ENCODE data around the gene IL3.

The IL3 gene

DNA sequence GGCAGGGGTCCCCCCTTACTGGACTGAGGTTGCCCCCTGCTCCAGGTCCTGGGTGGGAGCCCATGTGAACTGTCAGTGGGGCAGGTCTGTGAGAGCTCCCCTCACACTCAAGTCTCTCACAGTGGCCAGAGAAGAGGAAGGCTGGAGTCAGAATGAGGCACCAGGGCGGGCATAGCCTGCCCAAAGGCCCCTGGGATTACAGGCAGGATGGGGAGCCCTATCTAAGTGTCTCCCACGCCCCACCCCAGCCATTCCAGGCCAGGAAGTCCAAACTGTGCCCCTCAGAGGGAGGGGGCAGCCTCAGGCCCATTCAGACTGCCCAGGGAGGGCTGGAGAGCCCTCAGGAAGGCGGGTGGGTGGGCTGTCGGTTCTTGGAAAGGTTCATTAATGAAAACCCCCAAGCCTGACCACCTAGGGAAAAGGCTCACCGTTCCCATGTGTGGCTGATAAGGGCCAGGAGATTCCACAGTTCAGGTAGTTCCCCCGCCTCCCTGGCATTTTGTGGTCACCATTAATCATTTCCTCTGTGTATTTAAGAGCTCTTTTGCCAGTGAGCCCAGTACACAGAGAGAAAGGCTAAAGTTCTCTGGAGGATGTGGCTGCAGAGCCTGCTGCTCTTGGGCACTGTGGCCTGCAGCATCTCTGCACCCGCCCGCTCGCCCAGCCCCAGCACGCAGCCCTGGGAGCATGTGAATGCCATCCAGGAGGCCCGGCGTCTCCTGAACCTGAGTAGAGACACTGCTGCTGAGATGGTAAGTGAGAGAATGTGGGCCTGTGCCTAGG, 13.0 kb downstream of the IL3 start, which contains the start of gene CSF2:
CSF2 (plus strand) TSS at position 559 of the 783 bp plus-strand sequence; CDS start at position 594, 35 bp downstream.
- Mint-ChIP-seq H3K27me3 (no peaks in the 10 kb centered on the region), H3K9me3 (no peaks in the 10 kb centered on the region), H3K27ac (ENCODE audit: low read depth) (peak within 1 kb of the TSS; percentile 38), H3K4me3 (no peak within 1 kb of the TSS), H3K4me1 (peaks cover 35% of the 10 kb centered on the region), H3K36me3 (ENCODE audit: insufficient read depth) (no peaks in the 10 kb centered on the region)
- ATAC-seq (replicated peaks; ENCODE audit: extremely low read depth, poor library complexity, severe bottlenecking) (no peak), DNase-seq (ENCODE audit: low spot score in 2 of 2) (no peak)

DNA sequence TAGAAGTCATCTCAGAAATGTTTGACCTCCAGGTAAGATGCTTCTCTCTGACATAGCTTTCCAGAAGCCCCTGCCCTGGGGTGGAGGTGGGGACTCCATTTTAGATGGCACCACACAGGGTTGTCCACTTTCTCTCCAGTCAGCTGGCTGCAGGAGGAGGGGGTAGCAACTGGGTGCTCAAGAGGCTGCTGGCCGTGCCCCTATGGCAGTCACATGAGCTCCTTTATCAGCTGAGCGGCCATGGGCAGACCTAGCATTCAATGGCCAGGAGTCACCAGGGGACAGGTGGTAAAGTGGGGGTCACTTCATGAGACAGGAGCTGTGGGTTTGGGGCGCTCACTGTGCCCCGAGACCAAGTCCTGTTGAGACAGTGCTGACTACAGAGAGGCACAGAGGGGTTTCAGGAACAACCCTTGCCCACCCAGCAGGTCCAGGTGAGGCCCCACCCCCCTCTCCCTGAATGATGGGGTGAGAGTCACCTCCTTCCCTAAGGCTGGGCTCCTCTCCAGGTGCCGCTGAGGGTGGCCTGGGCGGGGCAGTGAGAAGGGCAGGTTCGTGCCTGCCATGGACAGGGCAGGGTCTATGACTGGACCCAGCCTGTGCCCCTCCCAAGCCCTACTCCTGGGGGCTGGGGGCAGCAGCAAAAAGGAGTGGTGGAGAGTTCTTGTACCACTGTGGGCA, 13.8 kb downstream of the IL3 start:
- H3K27ac Mint-ChIP-seq (ENCODE audit: low read depth) = peak overlapping the region; percentile 38
- DNase-seq (ENCODE audit: low spot score in 2 of 2) = no peak
- H3K4me3 Mint-ChIP-seq = no peak overlapping the region
- H3K9me3 Mint-ChIP-seq = no peaks in the 10 kb centered on the region
- no peaks in the 10 kb centered on the region for H3K36me3 Mint-ChIP-seq (ENCODE audit: insufficient read depth)
- peaks cover 42% of the 10 kb centered on the region for H3K4me1 Mint-ChIP-seq
- no peaks in the 10 kb centered on the region for H3K27me3 Mint-ChIP-seq
- no peak for ATAC-seq (replicated peaks; ENCODE audit: extremely low read depth, poor library complexity, severe bottlenecking)

DNA sequence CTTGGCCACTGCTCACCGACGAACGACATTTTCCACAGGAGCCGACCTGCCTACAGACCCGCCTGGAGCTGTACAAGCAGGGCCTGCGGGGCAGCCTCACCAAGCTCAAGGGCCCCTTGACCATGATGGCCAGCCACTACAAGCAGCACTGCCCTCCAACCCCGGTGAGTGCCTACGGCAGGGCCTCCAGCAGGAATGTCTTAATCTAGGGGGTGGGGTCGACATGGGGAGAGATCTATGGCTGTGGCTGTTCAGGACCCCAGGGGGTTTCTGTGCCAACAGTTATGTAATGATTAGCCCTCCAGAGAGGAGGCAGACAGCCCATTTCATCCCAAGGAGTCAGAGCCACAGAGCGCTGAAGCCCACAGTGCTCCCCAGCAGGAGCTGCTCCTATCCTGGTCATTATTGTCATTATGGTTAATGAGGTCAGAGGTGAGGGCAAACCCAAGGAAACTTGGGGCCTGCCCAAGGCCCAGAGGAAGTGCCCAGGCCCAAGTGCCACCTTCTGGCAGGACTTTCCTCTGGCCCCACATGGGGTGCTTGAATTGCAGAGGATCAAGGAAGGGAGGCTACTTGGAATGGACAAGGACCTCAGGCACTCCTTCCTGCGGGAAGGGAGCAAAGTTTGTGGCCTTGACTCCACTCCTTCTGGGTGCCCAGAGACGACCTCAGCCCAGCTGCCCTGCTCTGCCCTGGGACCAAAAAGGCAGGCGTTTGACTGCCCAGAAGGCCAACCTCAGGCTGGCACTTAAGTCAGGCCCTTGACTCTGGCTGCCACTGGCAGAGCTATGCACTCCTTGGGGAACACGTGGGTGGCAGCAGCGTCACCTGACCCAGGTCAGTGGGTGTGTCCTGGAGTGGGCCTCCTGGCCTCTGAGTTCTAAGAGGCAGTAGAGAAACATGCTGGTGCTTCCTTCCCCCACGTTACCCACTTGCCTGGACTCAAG, 14.6 kb downstream of the IL3 start:
- Mint-ChIP-seq H3K27ac (ENCODE audit: low read depth) (no peak overlapping the region), H3K4me1 (peaks cover 42% of the 10 kb centered on the region), H3K9me3 (no peaks in the 10 kb centered on the region), H3K27me3 (no peaks in the 10 kb centered on the region), H3K36me3 (ENCODE audit: insufficient read depth) (peaks cover 2% of the 10 kb centered on the region), H3K4me3 (no peak overlapping the region)
- ATAC-seq (replicated peaks; ENCODE audit: extremely low read depth, poor library complexity, severe bottlenecking) (no peak), DNase-seq (ENCODE audit: low spot score in 2 of 2) (no peak)

DNA sequence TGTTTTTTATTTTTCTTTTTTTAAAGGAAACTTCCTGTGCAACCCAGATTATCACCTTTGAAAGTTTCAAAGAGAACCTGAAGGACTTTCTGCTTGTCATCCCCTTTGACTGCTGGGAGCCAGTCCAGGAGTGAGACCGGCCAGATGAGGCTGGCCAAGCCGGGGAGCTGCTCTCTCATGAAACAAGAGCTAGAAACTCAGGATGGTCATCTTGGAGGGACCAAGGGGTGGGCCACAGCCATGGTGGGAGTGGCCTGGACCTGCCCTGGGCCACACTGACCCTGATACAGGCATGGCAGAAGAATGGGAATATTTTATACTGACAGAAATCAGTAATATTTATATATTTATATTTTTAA, 15.2 kb downstream of the IL3 start:
- ATAC-seq (replicated peaks; ENCODE audit: extremely low read depth, poor library complexity, severe bottlenecking) (no peak), DNase-seq (ENCODE audit: low spot score in 2 of 2) (no peak)
- Mint-ChIP-seq H3K4me1 (peaks cover 42% of the 10 kb centered on the region), H3K27me3 (no peaks in the 10 kb centered on the region), H3K27ac (ENCODE audit: low read depth) (no peak overlapping the region), H3K9me3 (no peaks in the 10 kb centered on the region), H3K36me3 (ENCODE audit: insufficient read depth) (peaks cover 3% of the 10 kb centered on the region), H3K4me3 (no peak overlapping the region)

DNA sequence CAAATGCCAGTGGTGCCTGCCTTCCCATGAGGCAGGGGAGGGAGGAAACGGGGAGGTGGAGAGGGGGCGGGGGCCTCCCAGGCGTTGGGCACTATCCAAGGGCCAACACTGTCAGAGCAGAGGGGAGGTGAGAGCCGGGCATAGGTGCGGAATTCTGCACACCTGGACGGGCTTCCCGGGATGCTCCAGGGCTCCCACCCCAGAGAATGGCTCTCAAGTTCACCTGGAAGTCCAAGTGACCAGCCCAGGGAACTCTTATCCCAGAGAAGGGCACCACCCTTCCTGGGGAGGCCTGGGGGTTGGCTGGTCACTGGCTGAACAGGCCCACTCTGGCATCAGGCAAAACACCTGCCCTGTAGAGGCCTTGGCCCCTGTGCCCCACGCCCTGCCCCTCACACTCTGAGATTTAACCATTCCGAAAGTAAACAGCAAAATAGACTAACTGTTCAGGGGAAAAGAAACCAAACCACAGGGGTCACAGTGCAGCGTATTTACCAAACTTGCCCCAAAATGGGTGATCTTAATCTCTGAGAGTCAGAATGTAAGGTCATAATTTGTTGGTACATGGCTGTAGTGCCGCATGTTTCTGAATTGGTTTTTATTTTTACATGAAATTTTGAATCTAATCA, 15.9 kb downstream of the IL3 start:
- ATAC-seq (replicated peaks; ENCODE audit: extremely low read depth, poor library complexity, severe bottlenecking) = no peak
- H3K27me3 Mint-ChIP-seq = no peaks in the 10 kb centered on the region
- H3K4me1 Mint-ChIP-seq = peaks cover 37% of the 10 kb centered on the region

DNA sequence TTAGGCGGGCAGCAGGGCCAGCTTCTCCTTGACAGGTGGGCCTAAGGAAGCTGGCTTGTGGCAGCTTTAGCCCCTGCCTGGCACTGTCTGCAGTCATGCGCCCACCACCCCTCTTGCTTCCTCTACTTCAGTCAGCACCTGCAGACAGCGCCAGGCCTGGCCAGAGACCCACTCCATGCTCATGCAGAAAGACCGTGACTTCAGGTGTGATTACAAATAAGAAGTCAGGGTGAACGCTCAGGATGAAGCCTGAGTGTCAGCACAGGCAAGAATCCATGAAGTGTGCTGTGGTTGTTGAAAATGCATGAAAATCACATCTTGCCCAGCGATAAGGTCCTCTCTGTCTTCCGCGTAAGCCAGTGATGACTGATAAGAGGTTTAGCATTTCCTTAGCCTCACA, 16.5 kb downstream of the IL3 start:
- no peak overlapping the region for H3K4me3 Mint-ChIP-seq
- ATAC-seq (replicated peaks; ENCODE audit: extremely low read depth, poor library complexity, severe bottlenecking) (no peak), DNase-seq (ENCODE audit: low spot score in 2 of 2) (no peak)
- H3K27me3 Mint-ChIP-seq = no peaks in the 10 kb centered on the region
- H3K4me1 Mint-ChIP-seq = peaks cover 37% of the 10 kb centered on the region
- no peak overlapping the region for H3K27ac Mint-ChIP-seq (ENCODE audit: low read depth)
- no peaks in the 10 kb centered on the region for H3K9me3 Mint-ChIP-seq
- peaks cover 3% of the 10 kb centered on the region for H3K36me3 Mint-ChIP-seq (ENCODE audit: insufficient read depth)

More for the DNA sequence above, 15.9 kb downstream of the IL3 start:
- Mint-ChIP-seq H3K36me3 (ENCODE audit: insufficient read depth) (peaks cover 3% of the 10 kb centered on the region), H3K4me3 (no peak overlapping the region), H3K9me3 (no peaks in the 10 kb centered on the region), H3K27ac (ENCODE audit: low read depth) (no peak overlapping the region)
- DNase-seq (ENCODE audit: low spot score in 2 of 2) = no peak

DNA sequence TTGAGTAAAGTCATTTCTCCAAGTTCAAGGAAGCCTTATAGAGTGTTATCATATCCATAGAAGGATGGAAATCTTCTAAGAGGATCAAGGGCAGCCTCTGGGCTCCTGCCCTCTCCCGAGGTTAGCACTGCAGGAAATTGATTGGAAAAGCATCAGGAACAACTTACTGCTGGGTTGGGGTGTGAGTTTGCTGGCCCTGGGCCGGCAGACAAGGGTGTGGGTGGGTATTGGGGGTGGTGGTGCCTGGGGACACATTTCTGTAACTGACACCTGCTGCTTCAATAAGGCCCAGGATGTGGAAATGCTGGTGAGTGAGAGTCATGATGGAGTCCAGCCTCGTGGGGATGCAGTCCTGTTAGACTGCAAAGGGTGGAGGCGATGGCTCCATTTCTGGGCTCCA, 18.6 kb downstream of the IL3 start:
- Mint-ChIP-seq H3K4me3 (no peak overlapping the region), H3K36me3 (ENCODE audit: insufficient read depth) (peaks cover 3% of the 10 kb centered on the region), H3K9me3 (no peaks in the 10 kb centered on the region), H3K27me3 (no peaks in the 10 kb centered on the region), H3K4me1 (peaks cover 31% of the 10 kb centered on the region), H3K27ac (ENCODE audit: low read depth) (no peak overlapping the region)
- no peak for DNase-seq (ENCODE audit: low spot score in 2 of 2)
- no peak for ATAC-seq (replicated peaks; ENCODE audit: extremely low read depth, poor library complexity, severe bottlenecking)

DNA sequence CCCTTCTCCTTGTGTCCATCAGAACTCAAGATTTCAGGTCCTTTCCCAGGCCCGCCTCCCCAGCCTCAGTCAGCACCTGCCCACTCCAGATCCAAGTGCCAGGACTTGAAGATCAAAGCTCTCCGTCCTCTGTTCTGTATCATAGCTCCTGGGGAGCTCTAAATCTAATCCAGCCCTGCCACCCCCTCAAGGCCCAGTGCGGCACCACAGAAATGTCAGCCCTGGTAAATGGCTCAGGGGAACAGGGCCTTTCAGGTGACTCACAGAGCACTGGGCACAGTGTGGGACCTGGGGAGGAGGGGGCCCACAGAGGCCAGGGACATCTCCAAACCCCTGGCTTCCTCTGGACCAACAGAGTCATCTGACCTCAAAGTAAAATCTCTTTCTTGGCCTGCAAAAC, 19.2 kb downstream of the IL3 start:
- Mint-ChIP-seq H3K4me1 (peaks cover 30% of the 10 kb centered on the region), H3K27ac (ENCODE audit: low read depth) (no peak overlapping the region), H3K36me3 (ENCODE audit: insufficient read depth) (peaks cover 3% of the 10 kb centered on the region), H3K27me3 (no peaks in the 10 kb centered on the region), H3K4me3 (no peak overlapping the region), H3K9me3 (no peaks in the 10 kb centered on the region)
- ATAC-seq (replicated peaks; ENCODE audit: extremely low read depth, poor library complexity, severe bottlenecking) (no peak), DNase-seq (ENCODE audit: low spot score in 2 of 2) (no peak)

DNA sequence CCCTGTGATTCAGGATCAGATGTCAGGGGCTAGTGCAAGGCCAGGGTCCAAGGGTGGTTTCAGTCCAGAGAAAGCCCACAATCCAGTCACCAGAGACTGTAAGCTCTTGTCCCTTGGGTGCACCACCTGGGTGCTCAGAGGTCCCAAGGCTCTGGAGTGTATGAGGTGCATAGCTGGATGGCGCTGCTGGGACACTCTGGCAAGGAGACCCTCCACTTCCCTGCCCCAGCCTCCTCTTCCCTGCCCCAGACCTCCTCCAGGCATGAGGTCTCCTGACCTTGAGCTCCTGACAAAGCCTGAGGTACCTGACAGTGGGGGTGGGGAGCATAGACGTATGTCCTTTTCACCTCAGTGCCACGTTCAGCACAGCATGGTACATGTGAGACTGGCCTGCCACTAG, 20.1 kb downstream of the IL3 start:
- no peak overlapping the region for H3K27ac Mint-ChIP-seq (ENCODE audit: low read depth)
- H3K36me3 Mint-ChIP-seq (ENCODE audit: insufficient read depth) = peaks cover 3% of the 10 kb centered on the region
- peaks cover 34% of the 10 kb centered on the region for H3K4me1 Mint-ChIP-seq
- DNase-seq (ENCODE audit: low spot score in 2 of 2) (no peak), ATAC-seq (replicated peaks; ENCODE audit: extremely low read depth, poor library complexity, severe bottlenecking) (no peak)
- H3K4me3 Mint-ChIP-seq = no peak overlapping the region
- H3K27me3 Mint-ChIP-seq = no peaks in the 10 kb centered on the region
- no peaks in the 10 kb centered on the region for H3K9me3 Mint-ChIP-seq

DNA sequence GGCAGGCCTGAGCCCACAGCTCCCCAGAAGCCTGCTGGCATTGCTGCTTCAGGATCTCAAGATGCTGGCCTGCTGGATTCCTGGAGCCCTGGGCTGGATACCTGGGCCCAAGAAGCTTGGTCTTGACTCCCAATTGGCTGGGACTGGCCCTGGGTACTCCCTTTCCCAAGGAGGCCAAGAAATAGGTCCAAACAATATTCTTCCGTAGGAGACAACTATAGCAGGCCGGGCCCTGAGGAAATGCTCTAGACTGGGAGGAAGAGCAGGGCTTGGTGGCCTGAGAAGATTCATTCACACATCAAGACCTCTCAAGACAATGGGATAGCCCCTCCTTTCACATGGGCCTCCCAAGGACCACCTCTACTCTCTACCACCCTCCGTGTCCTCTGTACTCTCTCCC, 21.0 kb downstream of the IL3 start:
- Mint-ChIP-seq H3K27me3 (no peaks in the 10 kb centered on the region), H3K4me3 (no peak overlapping the region), H3K27ac (ENCODE audit: low read depth) (no peak overlapping the region), H3K36me3 (ENCODE audit: insufficient read depth) (peaks cover 3% of the 10 kb centered on the region), H3K9me3 (no peaks in the 10 kb centered on the region), H3K4me1 (peaks cover 36% of the 10 kb centered on the region)
- DNase-seq (ENCODE audit: low spot score in 2 of 2) (no peak), ATAC-seq (replicated peaks; ENCODE audit: extremely low read depth, poor library complexity, severe bottlenecking) (no peak)

DNA sequence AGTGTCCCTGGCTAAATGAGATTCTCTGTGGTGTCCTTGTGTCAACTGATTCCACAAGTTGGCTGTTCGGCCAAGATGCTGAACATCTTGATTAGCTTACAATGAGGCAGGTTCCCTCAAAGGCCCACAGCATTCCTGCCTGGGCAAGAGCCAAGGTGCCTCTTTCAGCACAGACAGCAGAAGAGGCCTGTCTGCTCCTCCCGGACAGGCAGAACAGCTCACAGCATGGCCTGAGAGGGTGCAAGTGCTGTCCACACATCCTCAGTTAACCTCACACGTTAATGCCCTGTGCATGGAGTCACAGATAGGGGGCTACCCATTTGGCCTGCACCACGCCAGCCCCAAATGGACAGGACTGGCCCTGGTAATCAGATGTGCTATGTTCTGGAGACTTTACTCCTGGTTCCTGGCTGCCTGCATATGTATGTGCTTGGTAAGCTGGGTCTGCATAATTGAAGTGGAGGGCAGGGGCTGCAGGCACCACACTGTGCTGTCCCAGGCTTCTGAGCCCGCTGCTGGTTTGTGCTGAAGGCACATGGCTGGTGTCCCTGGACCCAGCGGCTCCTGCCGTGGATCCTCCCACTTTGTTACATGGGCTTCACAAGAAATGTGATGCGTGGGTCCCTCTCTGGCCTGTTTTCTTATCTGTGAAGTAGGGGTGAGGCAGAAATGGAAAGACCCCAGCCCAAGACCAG, 22.0 kb downstream of the IL3 start:
- no peaks in the 10 kb centered on the region for H3K27me3 Mint-ChIP-seq
- DNase-seq (ENCODE audit: low spot score in 2 of 2) (no peak), ATAC-seq (replicated peaks; ENCODE audit: extremely low read depth, poor library complexity, severe bottlenecking) (no peak)
- H3K4me3 Mint-ChIP-seq = no peak overlapping the region
- H3K4me1 Mint-ChIP-seq = peaks cover 28% of the 10 kb centered on the region
- H3K36me3 Mint-ChIP-seq (ENCODE audit: insufficient read depth) = peaks cover 3% of the 10 kb centered on the region
- H3K27ac Mint-ChIP-seq (ENCODE audit: low read depth) = no peak overlapping the region
- H3K9me3 Mint-ChIP-seq = no peaks in the 10 kb centered on the region
